K562 (cell line): ENCODE results near the gene CSRP2. TPM values are rescaled to one million over a fixed set of nuclear protein-coding genes. Genes with fewer than 3 reads are reported as not detected.

Experiments used
- ARHGAP35 ChIP-seq: fragments of 450-650 bp; IDR thresholded peaks from 2 replicates; pipeline ENCODE4 v1.6.1; 2018; ENCODE audit not compliant: partially characterized antibody
- CBX8 ChIP-seq: fragments of 200-600 bp; sonication (generic); IDR thresholded peaks from 2 replicates; pipeline ENCODE4 v1.6.1; 2012; ENCODE audit warnings: borderline replicate concordance, mixed run types, low read depth, mild to moderate bottlenecking, moderate library complexity, mixed read lengths, low read length, control low read depth, inconsistent platforms; ENCODE audit not compliant: poor library complexity, severe bottlenecking; ENCODE audit errors: extremely low read depth
- DMBX1 ChIP-seq: fragments of 250-450 bp; sonication (Bioruptor Pico); IDR thresholded peaks from 2 replicates; pipeline ENCODE4 v1.8.0; 2022; ENCODE audit warnings: inconsistent platforms, mild to moderate bottlenecking, moderate library complexity, borderline replicate concordance
- E2F5 ChIP-seq: sonication (generic); formaldehyde crosslinking; IDR thresholded peaks from 2 replicates; pipeline ENCODE4 v1.8.0; 2022; ENCODE audit warnings: mild to moderate bottlenecking, missing genetic modification reagents
- FOXA1 ChIP-seq: fragments of 450-650 bp; IDR thresholded peaks from 2 replicates; pipeline ENCODE4 v1.6.1; 2016; ENCODE audit warnings: mild to moderate bottlenecking, borderline replicate concordance
- GABPB1 ChIP-seq: sonication (generic); formaldehyde crosslinking; IDR thresholded peaks from 2 replicates; pipeline ENCODE4 v1.8.0; 2022; ENCODE audit warnings: mild to moderate bottlenecking, missing genetic modification reagents
- GTF2A2 ChIP-seq: IDR thresholded peaks from 2 replicates; pipeline ENCODE4 v1.6.1; 2016; ENCODE audit warnings: mild to moderate bottlenecking, missing genetic modification characterization, missing compliant biosample characterization
- ILK ChIP-seq: fragments of 450-650 bp; IDR thresholded peaks from 2 replicates; pipeline ENCODE4 v1.6.1; 2016; ENCODE audit warnings: missing genetic modification characterization, low read depth, mild to moderate bottlenecking, missing compliant biosample characterization, moderate library complexity, borderline replicate concordance
- JUN ChIP-seq, 2 experiments: sonication (generic) in 1 of 2; formaldehyde crosslinking in 1 of 2; IDR thresholded peaks; 2 replicates each; pipeline versions ENCODE4 v1.6.1 to v1.8.0; 2012 to 2022; ENCODE audit warnings: borderline replicate concordance in 2 of 2, mild to moderate bottlenecking in 2 of 2, improper control_type of control experiment in 1 of 2, low read depth in 1 of 2, low read length in 1 of 2, missing genetic modification reagents in 1 of 2
- JUND ChIP-seq, 2 experiments: IDR thresholded peaks; 2 replicates in 1 of 2; 3 replicates in 1 of 2; pipeline ENCODE4 v1.6.1; 2011; ENCODE audit warnings: borderline replicate concordance in 2 of 2, low read depth in 2 of 2, low read length in 2 of 2, improper control_type of control experiment in 1 of 2, missing biosample characterization in 1 of 2, missing genetic modification characterization in 1 of 2, missing genetic modification reagents in 1 of 2
- KDM5B ChIP-seq: fragments of 200-600 bp; sonication (generic); IDR thresholded peaks from 2 replicates; pipeline ENCODE4 v1.6.1; 2012; ENCODE audit warnings: low read depth, mild to moderate bottlenecking, moderate library complexity, low read length, control low read depth, inconsistent platforms; ENCODE audit not compliant: insufficient replicate concordance
- MAFG ChIP-seq: fragments of 450-650 bp; conservative IDR thresholded peaks from 2 replicates; pipeline ENCODE4 v1.6.1; 2016; ENCODE audit warnings: missing genetic modification characterization, missing compliant biosample characterization
- NELFE ChIP-seq: IDR thresholded peaks from 2 replicates; pipeline ENCODE4 v1.6.1; 2011; ENCODE audit warnings: mild to moderate bottlenecking; ENCODE audit not compliant: insufficient read depth, insufficient read length
- PHTF2 ChIP-seq: fragments of 250-450 bp; sonication (Bioruptor Pico); IDR thresholded peaks from 2 replicates; pipeline ENCODE4 v1.5.0; 2021; ENCODE audit warnings: mild to moderate bottlenecking
- RFX1 ChIP-seq: fragments of 450-650 bp; IDR thresholded peaks from 2 replicates; pipeline ENCODE4 v1.6.1; 2016; ENCODE audit warnings: mild to moderate bottlenecking, moderate library complexity
- TBP ChIP-seq: optimal IDR thresholded peaks from 2 replicates; pipeline ENCODE3; 2011; ENCODE audit warnings: low read depth, low read length, improper control_type of control experiment
- TCF7 ChIP-seq: sonication (generic); IDR thresholded peaks from 2 replicates; pipeline ENCODE4 v1.6.1; 2016; ENCODE audit warnings: antibody characterized with exemption, borderline replicate concordance
- ZNF639 ChIP-seq, 2 experiments: fragments of 200-800 bp in 1 of 2; sonication (Bioruptor generic) in 1 of 2; sonication (generic) in 1 of 2; formaldehyde crosslinking in 1 of 2; IDR thresholded peaks in 1 of 2; conservative IDR thresholded peaks in 1 of 2; 2 replicates each; pipeline versions ENCODE4 v1.5.0 to v1.6.1; 2016 to 2020; ENCODE audit warnings: missing compliant biosample characterization in 1 of 2, missing genetic modification characterization in 1 of 2, missing genetic modification reagents in 1 of 2
- ZSCAN29 ChIP-seq: fragments of 450-650 bp; IDR thresholded peaks from 2 replicates; pipeline ENCODE4 v1.6.1; 2017
- polyA plus RNA-seq, 8 experiments: library from polyadenylated mRNA; depleted of rRNA in 4 of 8; stranded (reverse) in 5 of 8; unstranded in 3 of 8; fragments of >200 nt; fragmentation: Nextera tagmentation in 2 of 8; fragmentation: Illumina TruSeq in 1 of 8; extraction: Ambion mirVana in 2 of 8; extraction: Trizol in 1 of 8; gene quantifications; 2 replicates each; pipeline versions ENCODE4 v1.2.1 to v1.2.3, GENCODE V29; 2011 to 2014; ENCODE audit warnings: inconsistent platforms in 1 of 8, missing spikeins in 1 of 8
- total RNA-seq, 7 experiments: library from RNA; depleted of rRNA in 6 of 7; stranded (reverse); fragments of >200 nt in 6 of 7; fragmentation: Illumina TruSeq in 2 of 7; extraction: Trizol in 2 of 7; gene quantifications; 2 replicates each; pipeline versions ENCODE4 v1.2.1 to v1.2.3, GENCODE V29; 2011 to 2021; ENCODE audit warnings: low replicate concordance in 1 of 7
- TF ChIP-seq, protein P1 (sequence below): fragments of 250-450 bp; sonication (Bioruptor Pico); IDR thresholded peaks from 2 replicates; pipeline ENCODE4 v1.8.0; 2021; ENCODE audit warnings: borderline replicate concordance, mild to moderate bottlenecking, moderate library complexity; ENCODE audit not compliant: poor library complexity, severe bottlenecking
- TF ChIP-seq, protein P2 (sequence below), 2 experiments: fragments of 450-650 bp; conservative IDR thresholded peaks; 2 replicates each; pipeline ENCODE4 v1.6.1; 2017; ENCODE audit warnings: mild to moderate bottlenecking in 2 of 2, moderate library complexity in 2 of 2

CSRP2 gene
- total and polyA plus RNA-seq, 9 of the 15 experiments (the other 6 are each of a cell fraction or from before 2014, with no cell fraction given), result 0.32 to 6.2 (median 2.3) TPM

DNA sequence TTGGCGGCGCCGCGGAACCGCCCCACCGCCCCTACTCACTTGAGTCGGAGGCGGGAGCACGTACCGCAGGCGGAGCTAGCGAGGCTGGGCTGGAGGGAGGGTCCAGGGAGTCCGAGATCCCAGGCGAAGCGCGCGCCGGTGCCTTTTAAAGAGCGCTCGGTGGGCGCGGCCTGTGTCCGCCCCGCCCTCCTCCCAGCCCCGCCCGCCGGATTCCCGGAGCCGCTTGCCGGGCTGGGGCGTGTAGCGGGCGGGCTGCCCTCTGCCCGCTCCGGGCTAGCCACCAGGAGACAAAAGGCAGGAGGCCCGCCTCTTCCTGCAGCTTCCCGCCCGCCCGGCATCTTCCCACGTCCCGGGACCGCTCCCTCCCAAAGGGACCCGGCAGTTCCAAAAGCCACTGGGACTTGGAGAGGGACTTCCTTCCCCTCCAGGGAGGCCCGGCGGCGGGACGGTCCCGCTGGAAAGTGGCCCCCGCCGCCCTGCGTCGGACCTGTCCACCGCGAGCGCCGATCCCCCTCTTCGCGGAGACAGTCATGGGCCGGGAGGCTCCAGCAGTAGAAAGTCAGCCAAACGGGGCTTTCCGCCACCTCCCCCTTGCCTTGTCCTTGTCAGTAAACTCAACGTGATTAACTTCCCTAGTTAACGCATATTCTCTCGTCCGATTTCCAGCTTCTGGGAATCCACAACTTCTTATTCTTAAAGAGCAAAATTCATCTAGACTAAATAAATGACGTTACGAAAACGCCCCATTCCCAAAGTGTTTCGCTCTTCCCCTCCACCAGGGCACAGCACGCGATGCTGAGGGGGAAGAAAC is at the start of gene CSRP2 (continued):
- no peak for TF ChIP-seq JUND (IDR thresholded peaks at IDR 0.05; ENCODE audit: borderline replicate concordance, low read depth, low read length)
- TF ChIP-seq JUND (tag; IDR thresholded peaks at IDR 0.05; ENCODE audit: borderline replicate concordance, low read depth, low read length), result no peak
- no peak for TF ChIP-seq ARHGAP35
- TF ChIP-seq, protein P1, sequence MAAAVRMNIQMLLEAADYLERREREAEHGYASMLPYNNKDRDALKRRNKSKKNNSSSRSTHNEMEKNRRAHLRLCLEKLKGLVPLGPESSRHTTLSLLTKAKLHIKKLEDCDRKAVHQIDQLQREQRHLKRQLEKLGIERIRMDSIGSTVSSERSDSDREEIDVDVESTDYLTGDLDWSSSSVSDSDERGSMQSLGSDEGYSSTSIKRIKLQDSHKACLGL (CRISPR knock-in tag), result no peak
- peak; percentile 82; the same call in 1 of the 2 replicates for TF ChIP-seq GTF2A2
- no peak for TF ChIP-seq ZNF639 (CRISPR knock-in tag; conservative IDR thresholded peaks at IDR 0.05 in 1 of 2, IDR thresholded peaks at IDR 0.05 in 1 of 2)
- no peak for TF ChIP-seq FOXA1
- no peak for TF ChIP-seq E2F5
- TF ChIP-seq PHTF2 (CRISPR knock-in tag), result no peak
- TF ChIP-seq, protein P2, sequence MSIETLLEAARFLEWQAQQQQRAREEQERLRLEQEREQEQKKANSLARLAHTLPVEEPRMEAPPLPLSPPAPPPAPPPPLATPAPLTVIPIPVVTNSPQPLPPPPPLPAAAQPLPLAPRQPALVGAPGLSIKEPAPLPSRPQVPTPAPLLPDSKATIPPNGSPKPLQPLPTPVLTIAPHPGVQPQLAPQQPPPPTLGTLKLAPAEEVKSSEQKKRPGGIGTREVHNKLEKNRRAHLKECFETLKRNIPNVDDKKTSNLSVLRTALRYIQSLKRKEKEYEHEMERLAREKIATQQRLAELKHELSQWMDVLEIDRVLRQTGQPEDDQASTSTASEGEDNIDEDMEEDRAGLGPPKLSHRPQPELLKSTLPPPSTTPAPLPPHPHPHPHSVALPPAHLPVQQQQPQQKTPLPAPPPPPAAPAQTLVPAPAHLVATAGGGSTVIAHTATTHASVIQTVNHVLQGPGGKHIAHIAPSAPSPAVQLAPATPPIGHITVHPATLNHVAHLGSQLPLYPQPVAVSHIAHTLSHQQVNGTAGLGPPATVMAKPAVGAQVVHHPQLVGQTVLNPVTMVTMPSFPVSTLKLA (conservative IDR thresholded peaks at IDR 0.05), result no peak; a peak in 1 of 4 replicates
- TF ChIP-seq NELFE, result no peak
- TF ChIP-seq GABPB1 (CRISPR knock-in tag), result 0 out of 2 replicates have a peak, but pooled peaks have one; percentile 44
- no peak for TF ChIP-seq MAFG (tag)
- no peak for TF ChIP-seq ILK
- TF ChIP-seq CBX8, result no peak
- TF ChIP-seq ZSCAN29, result no peak
- TF ChIP-seq KDM5B, result peak; percentile 69
- no peak for TF ChIP-seq JUN (IDR thresholded peaks at IDR 0.05; ENCODE audit: borderline replicate concordance, low read depth, low read length)
- no peak for TF ChIP-seq JUN (CRISPR knock-in tag; IDR thresholded peaks at IDR 0.05; ENCODE audit: borderline replicate concordance)
- no peak for TF ChIP-seq DMBX1 (CRISPR knock-in tag)
- TF ChIP-seq TCF7, result no peak
- TF ChIP-seq RFX1, result no peak
- TF ChIP-seq TBP, result peak; percentile 84
